Heart left ventricle (tissue), 16 donors: ENCODE results near the gene UGP2. TPM values are rescaled to one million over a fixed set of nuclear protein-coding genes. Genes with fewer than 3 reads are reported as not detected.

Experiments used
- ATAC-seq, 4 donors: fragments of 200-7000 bp; cut with Tn5 transposase; one replicate each; pipeline ENCODE4 v1.9.1; 2020 to 2022; ENCODE audit warnings: moderate library complexity in 4 of 4, mild to moderate bottlenecking in 3 of 4, moderate number of reproducible peaks in 1 of 4
- DNase-seq, 5 donors: peaks; one replicate each; pipeline ENCODE4 v3.0.0-alpha.2; 2020
- H3K27ac ChIP-seq, 12 donors: fragments of 200-600 bp; sonication (generic) in 4 of 12; one replicate each; pipeline versions ENCODE4 v1.5.0 to v1.8.0; 2016 to 2022; ENCODE audit warnings: mild to moderate bottlenecking in 2 of 12
- H3K27me3 ChIP-seq, 9 donors: fragments of 200-600 bp; sonication (generic) in 2 of 9; one replicate each; pipeline versions ENCODE4 v1.5.1 to v1.8.0; 2016 to 2022; ENCODE audit warnings: mild to moderate bottlenecking in 3 of 9
- H3K36me3 ChIP-seq, 9 donors: fragments of 200-600 bp; sonication (generic) in 2 of 9; one replicate each; pipeline versions ENCODE4 v1.5.0 to v1.8.0; 2018 to 2022; ENCODE audit warnings: mild to moderate bottlenecking in 2 of 9
- H3K4me1 ChIP-seq, 12 donors: fragments of 200-600 bp; sonication (generic) in 4 of 12; one replicate each; pipeline versions ENCODE4 v1.5.0 to v1.8.0; 2016 to 2022; ENCODE audit warnings: mild to moderate bottlenecking in 3 of 12
- H3K4me3 ChIP-seq, 12 donors: fragments of 200-600 bp; sonication (generic) in 4 of 12; one replicate each; pipeline versions ENCODE4 v1.5.0 to v1.8.0; 2017 to 2022; ENCODE audit warnings: mild to moderate bottlenecking in 9 of 12, moderate library complexity in 4 of 12
- H3K9me3 ChIP-seq, 12 donors: fragments of 200-600 bp; sonication (generic) in 4 of 12; one replicate each; pipeline versions ENCODE4 v1.5.0 to v1.8.0; 2016 to 2022; ENCODE audit warnings: mild to moderate bottlenecking in 1 of 12
- POLR2A ChIP-seq, 2 donors: fragments of 450-650 bp; IDR thresholded peaks; one replicate each; pipeline ENCODE4 v1.6.1; 2017; ENCODE audit warnings: antibody characterized with exemption in 2 of 2, mild to moderate bottlenecking in 2 of 2, moderate library complexity in 2 of 2
- WGBS, 4 donors: extraction: QIAGEN DNeasy Blood & Tissue Kit in 2 of 4; methylation state at CpG; one replicate each; pipeline versions ENCODE4 v1.1.5 to v1.1.7; 2013 to 2018; 5-methylcytosine and 5-hydroxymethylcytosine counted together
- intact Hi-C, 10 donors: fragments of 100-400 bp; cut with DNase I; formaldehyde crosslinking; loops; one replicate each; pipeline versions ENCODE4 v1.11.1 to v1.14.2; 2022
- polyA plus RNA-seq, 2 donors: library from polyadenylated mRNA; stranded (reverse); fragments of 200-250 nt; gene quantifications; one replicate each; pipeline ENCODE4 v1.2.3, GENCODE V29; 2013
- total RNA-seq, 9 donors: library from RNA; depleted of rRNA in 2 of 9; stranded (reverse); fragments of >200 nt in 2 of 9; fragmentation: NEBNext Ultra II Directional in 3 of 9; extraction: Animal tissue kit (Norgen Biotek cat#: 25700) in 3 of 9; gene quantifications; one replicate each; pipeline versions ENCODE4 v1.1.0 to v1.2.4, GENCODE V29; 2016 to 2023
- TF ChIP-seq, protein P1 (sequence below), 12 donors: fragments of 200-600 bp; sonication (generic) in 4 of 12; IDR thresholded peaks; one replicate each; pipeline versions ENCODE4 v1.5.0 to v1.8.0; 2018 to 2022; ENCODE audit warnings: antibody characterized with exemption in 12 of 12, mild to moderate bottlenecking in 5 of 12
- donor health status: ischemic (EF 13 %, LVEDD 7.1; RV severe dilation, severe dysfunction).
- donor health status: healthy with polysubstance abuse.
- donor health status: DM: no; HTN: yes; CAD: no.
- donor health status: DM: no; HTN: no; CAD: no.
- donor health status: ischemic (EF 25% LVEDD 6.9; RV normal size, moderate dysfunction).
- donor health status: ischemic (EF 25% LVEDD 5.7; RV mildly dilated, moderate dysfunction).
- donor health status: healthy.
- donor health status: DM: yes; HTN: yes; CAD: no.
- donor health status: ischemic (EF 35%, LVEDD 5.7; RV mildly dilated, moderate dysfunction).
- donor health status: nonischemic (EF 11% LVEDD 7.7; RV severe dilation, severe dysfunction).
- donor health status: DM: yes; HTN: yes; CAD: no.
- donor health status: PGD.
- donor health status: ischemic (EF 29% LVEDD 5.4; RV normal size, mild dysfunction).
- donor health status: nonischemic (EF 23%, LVEDD 6.1; RV moderate dilation, normal function).

The UGP2 gene
- total and polyA plus RNA-seq, 11 donors = 175 to 1,308 (median 331) TPM

DNA sequence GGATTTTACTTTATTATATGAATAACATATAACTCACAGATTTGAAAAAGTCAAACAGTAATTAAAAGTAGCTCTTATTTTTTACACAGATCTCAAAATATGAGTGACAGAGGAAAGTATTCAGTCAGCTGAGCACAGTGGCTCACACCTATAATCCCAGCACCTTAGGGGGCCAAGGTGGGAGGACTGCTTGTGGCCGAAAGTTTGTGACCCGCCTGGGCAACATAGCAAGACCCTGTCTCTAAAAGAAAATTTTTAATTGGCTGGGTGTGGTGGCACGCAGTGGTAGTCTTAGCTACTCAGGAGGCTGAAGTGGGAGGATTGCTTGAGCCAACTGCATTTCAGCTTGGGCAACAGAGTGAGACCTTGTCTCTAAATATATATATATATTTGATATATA is 19.2 kb upstream of the UGP2 start:
- no peaks in the 10 kb centered on the region for H3K36me3 ChIP-seq
- intact Hi-C loops = no loop called here
- no peak for TF ChIP-seq POLR2A (IDR thresholded peaks at IDR 0.05)
- TF ChIP-seq, protein P1, sequence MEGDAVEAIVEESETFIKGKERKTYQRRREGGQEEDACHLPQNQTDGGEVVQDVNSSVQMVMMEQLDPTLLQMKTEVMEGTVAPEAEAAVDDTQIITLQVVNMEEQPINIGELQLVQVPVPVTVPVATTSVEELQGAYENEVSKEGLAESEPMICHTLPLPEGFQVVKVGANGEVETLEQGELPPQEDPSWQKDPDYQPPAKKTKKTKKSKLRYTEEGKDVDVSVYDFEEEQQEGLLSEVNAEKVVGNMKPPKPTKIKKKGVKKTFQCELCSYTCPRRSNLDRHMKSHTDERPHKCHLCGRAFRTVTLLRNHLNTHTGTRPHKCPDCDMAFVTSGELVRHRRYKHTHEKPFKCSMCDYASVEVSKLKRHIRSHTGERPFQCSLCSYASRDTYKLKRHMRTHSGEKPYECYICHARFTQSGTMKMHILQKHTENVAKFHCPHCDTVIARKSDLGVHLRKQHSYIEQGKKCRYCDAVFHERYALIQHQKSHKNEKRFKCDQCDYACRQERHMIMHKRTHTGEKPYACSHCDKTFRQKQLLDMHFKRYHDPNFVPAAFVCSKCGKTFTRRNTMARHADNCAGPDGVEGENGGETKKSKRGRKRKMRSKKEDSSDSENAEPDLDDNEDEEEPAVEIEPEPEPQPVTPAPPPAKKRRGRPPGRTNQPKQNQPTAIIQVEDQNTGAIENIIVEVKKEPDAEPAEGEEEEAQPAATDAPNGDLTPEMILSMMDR (IDR thresholded peaks at IDR 0.05) = no peak
- no peaks in the 10 kb centered on the region for H3K9me3 ChIP-seq
- H3K4me3 ChIP-seq = no peak overlapping the region
- H3K4me1 ChIP-seq = peaks cover 0 to 39% (median 12%) of the 10 kb centered on the region in 12 donors
- ATAC-seq (no peak), DNase-seq (no peak)
- WGBS, 4 donors = 94 to 97% (median 96%) methylated on average over 3 of the region's 3 CpGs
- no peak overlapping the region for H3K27ac ChIP-seq
- H3K27me3 ChIP-seq = no peaks in the 10 kb centered on the region

DNA sequence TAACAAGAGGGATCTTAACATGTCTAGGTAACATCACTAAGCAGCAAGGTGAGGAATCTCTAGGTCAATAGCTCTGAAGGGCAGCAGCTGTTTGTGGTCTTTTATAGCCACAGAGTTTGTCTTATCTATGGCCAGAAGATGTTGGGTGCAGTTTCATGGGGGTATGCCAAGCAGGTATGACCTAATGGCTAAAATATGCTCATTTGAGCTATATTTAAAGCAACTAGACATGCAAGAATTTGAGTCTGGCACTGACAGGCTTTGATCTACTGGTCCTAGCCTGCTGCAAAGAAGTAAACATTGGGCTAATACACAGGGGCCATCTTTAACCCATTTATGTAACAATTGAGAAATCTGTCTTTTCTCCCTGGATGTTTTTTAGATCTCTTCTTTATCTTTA is 13.9 kb upstream of the UGP2 start:
- peak; percentile 38 to 85 (median 66) for ATAC-seq
- peak overlapping the region in 5 of 12 donors; percentile 0 to 61 (median 19) for H3K27ac ChIP-seq

DNA sequence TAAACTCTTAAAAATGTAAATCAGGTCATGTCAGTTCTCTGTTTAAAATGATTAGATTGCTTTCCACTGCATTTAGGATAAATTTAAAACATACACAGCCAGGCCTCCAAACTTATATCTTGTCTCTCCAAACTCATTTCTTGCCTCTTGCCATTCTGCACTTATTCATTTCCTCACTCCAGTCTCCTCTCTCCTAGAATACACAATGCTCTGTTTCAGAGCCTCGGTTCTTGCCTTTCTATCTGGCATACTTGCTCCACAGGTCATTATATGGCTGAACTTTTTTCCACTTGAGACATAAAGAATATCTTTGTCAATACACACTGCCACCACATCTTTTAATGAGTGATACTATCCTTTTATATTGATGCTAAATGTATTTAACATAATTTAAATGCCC is 10.5 kb upstream of the UGP2 start:
- Histone ChIP-seq H3K4me1 (peaks cover 0 to 18% (median 0%) of the 10 kb centered on the region in 12 donors), H3K36me3 (no peaks in the 10 kb centered on the region), H3K4me3 (no peak overlapping the region), H3K9me3 (no peaks in the 10 kb centered on the region), H3K27me3 (no peaks in the 10 kb centered on the region), H3K27ac (no peak overlapping the region)
- WGBS, 4 donors = 62 to 76% (median 66%) methylated on average over 1 of the region's 1 CpG
- DNase-seq = no peak
- intact Hi-C loops = no loop called here
- no peak for ATAC-seq
- TF ChIP-seq, protein P1 (IDR thresholded peaks at IDR 0.05) = no peak
- TF ChIP-seq POLR2A (IDR thresholded peaks at IDR 0.05) = no peak

More for the DNA sequence above, 13.9 kb upstream of the UGP2 start:
- no peak for TF ChIP-seq POLR2A (IDR thresholded peaks at IDR 0.05)
- TF ChIP-seq, protein P1 (IDR thresholded peaks at IDR 0.05) = no peak
- intact Hi-C loops = no loop called here
- no peak for DNase-seq
- Histone ChIP-seq H3K4me3 (peak overlapping the region in 5 of 12 donors; percentile 2 to 27 (median 18)), H3K4me1 (peaks cover 0 to 23% (median 0%) of the 10 kb centered on the region in 12 donors), H3K27me3 (no peaks in the 10 kb centered on the region), H3K36me3 (no peaks in the 10 kb centered on the region), H3K9me3 (no peaks in the 10 kb centered on the region)

DNA sequence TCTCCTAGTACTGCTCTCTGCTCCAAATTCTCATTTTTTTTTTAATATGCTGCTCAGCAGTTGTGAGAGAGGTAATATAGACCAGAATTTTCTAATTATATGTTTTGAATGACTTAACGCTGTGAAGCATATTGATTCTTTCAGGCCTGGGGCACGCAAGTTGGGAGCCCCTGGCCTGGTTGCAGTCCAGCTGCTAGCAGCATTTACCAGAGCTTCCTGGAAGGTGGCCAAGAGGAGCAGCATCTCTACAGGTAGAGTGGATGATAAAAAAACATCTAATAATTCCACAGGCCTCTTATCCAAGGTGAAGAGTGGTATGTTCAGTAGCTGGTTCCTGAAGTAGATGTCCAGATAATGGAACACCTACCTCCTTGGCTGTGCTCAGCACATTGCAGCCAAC is 7.3 kb upstream of the UGP2 start:
- TF ChIP-seq, protein P1 (IDR thresholded peaks at IDR 0.05) = no peak
- TF ChIP-seq POLR2A (IDR thresholded peaks at IDR 0.05) = no peak
- intact Hi-C loops = no loop called here
- Histone ChIP-seq H3K27me3 (no peaks in the 10 kb centered on the region), H3K4me3 (no peak overlapping the region), H3K27ac (no peak overlapping the region), H3K4me1 (no peaks in the 10 kb centered on the region), H3K36me3 (no peaks in the 10 kb centered on the region), H3K9me3 (no peaks in the 10 kb centered on the region)
- no peak for ATAC-seq
- 92 to 97% (median 96%) methylated on average over 2 of the region's 2 CpGs for WGBS, 4 donors
- no peak for DNase-seq
